Psoas muscle (tissue), 8 donors: Measurements from ENCODE around the gene ZNG1C. TPM values are rescaled to one million over a fixed set of nuclear protein-coding genes. Genes with fewer than 3 reads are reported as not detected.
"Not testable (repeated sequence)": the region's sequence is repeated elsewhere in the genome, so short reads cannot be mapped to it uniquely, and the experiment has no call there.

ENCODE experiments used
- ATAC-seq, 4 donors: fragments of 200-7000 bp; cut with Tn5 transposase; one replicate each; pipeline ENCODE4 v1.9.1; 2020; ENCODE audit warnings: moderate library complexity in 3 of 4, mild to moderate bottlenecking in 2 of 4
- DNase-seq, 2 donors: peaks; one replicate each; pipeline ENCODE4 v3.0.0-alpha.2; 2020
- H3K27ac ChIP-seq: fragments of 200-600 bp; one replicate; pipeline ENCODE4 v1.8.0; 2022
- H3K27me3 ChIP-seq, 3 donors: fragments of 200-600 bp in 1 of 3; one replicate each; pipeline versions ENCODE4 v1.6.1 to v1.8.0; 2013 to 2022; ENCODE audit warnings: low read length in 2 of 3, mild to moderate bottlenecking in 2 of 3, moderate library complexity in 1 of 3; ENCODE audit not compliant: insufficient read depth in 3 of 3
- H3K36me3 ChIP-seq, 2 donors: fragments of 200-600 bp in 1 of 2; one replicate each; pipeline versions ENCODE4 v1.6.1 to v1.8.0; 2013 to 2022; ENCODE audit warnings: low read depth in 1 of 2, mild to moderate bottlenecking in 1 of 2, moderate library complexity in 1 of 2; ENCODE audit not compliant: insufficient read depth in 1 of 2
- H3K4me1 ChIP-seq: fragments of 200-600 bp; one replicate; pipeline ENCODE4 v1.8.0; 2022
- H3K4me3 ChIP-seq: fragments of 200-600 bp; one replicate; pipeline ENCODE4 v1.8.0; 2022; ENCODE audit warnings: mild to moderate bottlenecking
- H3K9me3 ChIP-seq: fragments of 200-600 bp; one replicate; pipeline ENCODE4 v1.8.0; 2022
- WGBS, 3 donors: extraction: QIAGEN DNeasy Blood & Tissue Kit; methylation state at CpG; one replicate each; pipeline versions ENCODE4 v1.1.6 to v1.1.7; 2013; 5-methylcytosine and 5-hydroxymethylcytosine counted together
- intact Hi-C, 2 donors: fragments of 100-400 bp; cut with DNase I; formaldehyde crosslinking; loops; one replicate each; pipeline versions ENCODE4 v1.11.0 to v1.14.2; 2022
- long read RNA-seq, 2 donors: library from polyadenylated mRNA; unstranded; transcript quantifications; one replicate each; pipeline ENCODE4 v2.0.0, GENCODE V29; 2021
- polyA plus RNA-seq, 3 donors: library from polyadenylated mRNA; stranded (reverse); fragments of 200-250 nt; gene quantifications; one replicate each; pipeline ENCODE4 v1.2.3, GENCODE V29; 2013
- total RNA-seq, 4 donors: library from RNA; stranded (reverse); fragmentation: NEBNext Ultra II Directional in 2 of 4; extraction: Animal tissue kit (Norgen Biotek cat#: 25700) in 2 of 4; gene quantifications; one replicate each; pipeline versions ENCODE4 v1.2.1 to v1.2.4, GENCODE V29; 2021 to 2023
- donor health status: healthy with polysubstance abuse.
- donor health status: DM: no; HTN: no; CAD: no; lungs with moderate emphysema.
- donor health status: Bipolar disorder and iron deficiency.
- donor health status: healthy.
- donor health status: DM: yes; HTN: yes; CAD: no.
- donor health status: DM: no; HTN: no; CAD: no.
- donor health status: DM: no; HTN: no; CAD: no.
- donor health status: DM: yes; HTN: yes; CAD: no.

ZNG1C gene
- total RNA-seq, result 10 to 100 TPM in 3 of 4 donors, 1 to 10 TPM in 1; 9.9 to 15.7 (median 11.0) TPM
- polyA plus RNA-seq, result 10 to 100 TPM; 11.9 to 23.1 (median 12.4) TPM
- long read RNA-seq, donor 1, partial matches to known transcripts, result 0 of 4 reads
- long read RNA-seq, donor 1, other reads (novel, unspliced or antisense), result 1 of 4 reads
- long read RNA-seq, donor 2, transcript CBWD3-206 (3 exons, 1,736 nt), result major isoform, 11 of 16 reads
- long read RNA-seq, donor 2, partial matches to known transcripts, result 1 of 16 reads
- long read RNA-seq, donor 2, other reads (novel, unspliced or antisense), result 4 of 16 reads

GRCh38 chr9:68241683-68242082 lies at the start of gene ZNG1C:
TSS of gene ZNG1C (plus strand) at chr9:68241983. CDS start at chr9:68242032, 49 bp downstream.
- DNase-seq, H3K9me3 ChIP-seq, H3K27ac ChIP-seq, intact Hi-C loops, H3K27me3 ChIP-seq, H3K4me1 ChIP-seq, ATAC-seq, H3K4me3 ChIP-seq, H3K36me3 ChIP-seq: not testable (repeated sequence)
- no CpG with 5 or more reads among the region's 32 CpGs for WGBS, 3 donors

GRCh38 chr9:68242437-68242836 lies 654 bp downstream of the ZNG1C start:
- H3K4me1 ChIP-seq, H3K27ac ChIP-seq, H3K36me3 ChIP-seq, ATAC-seq, DNase-seq, H3K9me3 ChIP-seq, H3K27me3 ChIP-seq, intact Hi-C loops, H3K4me3 ChIP-seq: not testable (repeated sequence)
- WGBS, 3 donors, result no CpG with 5 or more reads among the region's 11 CpGs

GRCh38 chr9:68281041-68281440 lies 39.3 kb downstream of the ZNG1C start:
- H3K36me3 ChIP-seq, H3K4me3 ChIP-seq, H3K27me3 ChIP-seq, H3K27ac ChIP-seq, H3K4me1 ChIP-seq, H3K9me3 ChIP-seq, intact Hi-C loops, ATAC-seq, DNase-seq: not testable (repeated sequence)
- WGBS, 3 donors, result 96 to 98% (median 98%) methylated on average over 9 to 13 of the region's 16 CpGs

- H3K27me3 ChIP-seq, H3K36me3 ChIP-seq, H3K27ac ChIP-seq, intact Hi-C loops, ATAC-seq, H3K4me3 ChIP-seq, DNase-seq, H3K9me3 ChIP-seq, H3K4me1 ChIP-seq: not testable (repeated sequence)
- WGBS, 3 donors, result 4 to 8% methylated on average over 3 of the region's 15 CpGs; no CpG with 5 or more reads in 1 of the 3 donors
Observed at GRCh38 chr9:68302567-68302966, 60.8 kb downstream of the ZNG1C start, which contains the start of gene FOXD4L3. TSS of gene FOXD4L3 (plus strand) at chr9:68302867. CDS start at chr9:68302952, 85 bp downstream.

GRCh38 chr9:68303771-68304170 lies 62.0 kb downstream of the ZNG1C start:
- H3K36me3 ChIP-seq, H3K9me3 ChIP-seq, H3K4me3 ChIP-seq, intact Hi-C loops, H3K4me1 ChIP-seq, DNase-seq, H3K27me3 ChIP-seq, H3K27ac ChIP-seq: not testable (repeated sequence)
- ATAC-seq, result peak in 1 of 4 donors; percentile 15
- WGBS, 3 donors, result 0 to 7% (median 4%) methylated on average over 1 to 7 of the region's 30 CpGs

GRCh38 chr9:68304212-68304611 lies 62.4 kb downstream of the ZNG1C start:
- ATAC-seq, H3K27me3 ChIP-seq, H3K9me3 ChIP-seq, intact Hi-C loops, H3K27ac ChIP-seq, H3K4me1 ChIP-seq, H3K36me3 ChIP-seq, DNase-seq, H3K4me3 ChIP-seq: not testable (repeated sequence)
- WGBS, 3 donors, result 7 to 8% methylated on average over 7 of the region's 21 CpGs; no CpG with 5 or more reads in 1 of the 3 donors

- not testable (repeated sequence) for ATAC-seq
Observed at GRCh38 chr9:68304777-68305176, 63.0 kb downstream of the ZNG1C start.

GRCh38 chr9:68305680-68306285 lies 64.0 kb downstream of the ZNG1C start:
- H3K9me3 ChIP-seq, DNase-seq, intact Hi-C loops, ATAC-seq, H3K27me3 ChIP-seq, H3K4me1 ChIP-seq, H3K4me3 ChIP-seq, H3K27ac ChIP-seq, H3K36me3 ChIP-seq: not testable (repeated sequence)
- 28 to 39% (median 34%) methylated on average over 7 to 8 of the region's 21 CpGs for WGBS, 3 donors

More at GRCh38 chr9:68304777-68305176, 63.0 kb downstream of the ZNG1C start:
- H3K9me3 ChIP-seq, H3K4me1 ChIP-seq, H3K36me3 ChIP-seq, H3K27me3 ChIP-seq, H3K27ac ChIP-seq, H3K4me3 ChIP-seq, intact Hi-C loops, DNase-seq: not testable (repeated sequence)
- 22 to 32% (median 29%) methylated on average over 2 of the region's 4 CpGs for WGBS, 3 donors

GRCh38 chr9:68306391-68306964 lies 64.7 kb downstream of the ZNG1C start:
- H3K27ac ChIP-seq, H3K36me3 ChIP-seq, H3K9me3 ChIP-seq, intact Hi-C loops, H3K4me1 ChIP-seq, DNase-seq, H3K27me3 ChIP-seq, H3K4me3 ChIP-seq: not testable (repeated sequence)
- 9 to 12% (median 11%) methylated on average over 21 to 26 of the region's 37 CpGs for WGBS, 3 donors
- ATAC-seq, result peak in 2 of 4 donors; percentile 32 to 39

GRCh38 chr9:68307127-68307526 lies 65.3 kb downstream of the ZNG1C start:
- WGBS, 3 donors, result 21 to 34% (median 24%) methylated on average over 12 to 17 of the region's 35 CpGs
- H3K27ac ChIP-seq, H3K4me3 ChIP-seq, H3K4me1 ChIP-seq, DNase-seq, H3K36me3 ChIP-seq, H3K9me3 ChIP-seq, intact Hi-C loops, H3K27me3 ChIP-seq: not testable (repeated sequence)
- peak; percentile 38 to 59 (median 54) for ATAC-seq

- H3K9me3 ChIP-seq, H3K27me3 ChIP-seq, H3K4me1 ChIP-seq, H3K27ac ChIP-seq, H3K36me3 ChIP-seq, intact Hi-C loops, H3K4me3 ChIP-seq: not testable (repeated sequence)
- peak; percentile 20 to 51 (median 32) for ATAC-seq
- peak in 1 of 2 donors; percentile 44 for DNase-seq
- WGBS, 3 donors, result 24 to 38% (median 28%) methylated on average over 16 to 17 of the region's 21 CpGs
Observed at GRCh38 chr9:68307654-68308053, 65.9 kb downstream of the ZNG1C start.
